ENCODE measurements around the gene PHETA2. TPM values are rescaled to one million over a fixed set of nuclear protein-coding genes. Genes with fewer than 3 reads are reported as not detected.

PHETA2 gene
- total and polyA plus RNA-seq, 2 donors (not counting 3 experiments of a cell fraction or from before 2014, with no cell fraction given), result 25.4 to 29.9 TPM

GRCh38 chr22:42076764-42077485, 2.9 kb downstream of the PHETA2 start:
- Histone ChIP-seq H2AFZ (ENCODE audit: low read depth, low read length) (no peak overlapping the region), H3K4me1 (ENCODE audit: control insufficient read depth, extremely low read depth, insufficient read depth, low read length) (peaks cover 21% of the 10 kb centered on the region), H3K27me3 (ENCODE audit: control insufficient read depth in 2 of 2, insufficient read depth in 2 of 2, low read length in 2 of 2) (no peaks in the 10 kb centered on the region), H4K20me1 (replicated peaks; ENCODE audit: control insufficient read depth, extremely low read depth, insufficient read depth, low read length) (no peaks in the 10 kb centered on the region), H3K4me3 (replicated peaks in 1 of 3; ENCODE audit: insufficient read depth in 1 of 3, low read depth in 1 of 3, low read length in 3 of 3) (no peak overlapping the region), H3K9me3 (replicated peaks; ENCODE audit: control insufficient read depth, insufficient read depth, low read length) (no peaks in the 10 kb centered on the region), H3K9me1 (replicated peaks; ENCODE audit: control insufficient read depth, extremely low read depth, insufficient read depth, low read length) (no peaks in the 10 kb centered on the region), H3K27ac (ENCODE audit: insufficient read depth, low read depth, low read length) (no peak overlapping the region), H3K79me2 (ENCODE audit: control insufficient read depth, insufficient read depth, low read length) (peaks cover 22% of the 10 kb centered on the region), H3K36me3 (ENCODE audit: control insufficient read depth in 2 of 2, extremely low read depth in 1 of 2, insufficient read depth in 2 of 2, low read length in 2 of 2) (peaks cover 9 to 12% of the 10 kb centered on the region in 2 experiments), H3K9ac (replicated peaks; ENCODE audit: extremely low read depth, insufficient read depth, low read length) (no peak overlapping the region), H3K4me2 (ENCODE audit: insufficient read depth, low read length) (no peak overlapping the region)
- TF ChIP-seq CTCF (IDR thresholded peaks at IDR 0.05; ENCODE audit: extremely low read depth in 1 of 2, insufficient read depth in 1 of 2, low read depth in 1 of 2, low read length in 2 of 2) (no peak), POLR2A (IDR thresholded peaks at IDR 0.05; ENCODE audit: low read depth, low read length) (no peak), MAX (IDR thresholded peaks at IDR 0.05; ENCODE audit: insufficient read depth, insufficient read length) (no peak)
- dilution Hi-C loops (cut with MboI; ENCODE audit: extremely low pct_ligation_motif_present, low sequenced_read_pairs), result no loop called here
- ChIA-PET POLR2A (no interaction called here), CTCF (interaction anchor here (1.6 kb wide), 1 partner anchor 14 kb away, joined by 10 read pairs; the partner anchor contains the start of gene NDUFA6)
- FAIRE-seq (no peak), DNase-seq (ENCODE audit: low read depth, low spot score) (no peak)
- intact Hi-C loops (cut with micrococcal nuclease), result no loop called here
- no TSS peak for BruUV-seq (replicated peaks)

- H3K36me3 ChIP-seq (ENCODE audit: control insufficient read depth in 2 of 2, extremely low read depth in 1 of 2, insufficient read depth in 2 of 2, low read length in 2 of 2), result peaks cover 9 to 15% of the 10 kb centered on the region in 2 experiments
- H2AFZ ChIP-seq (ENCODE audit: low read depth, low read length), result no peak overlapping the region
- CTCF ChIA-PET, result interaction anchor here (3.0 kb wide), 1 partner anchor 13 kb away, joined by 26 read pairs; the partner anchor contains the start of gene NDUFA6
- FAIRE-seq (no peak), DNase-seq (ENCODE audit: low read depth, low spot score) (no peak)
- H3K27ac ChIP-seq (ENCODE audit: insufficient read depth, low read depth, low read length), result no peak overlapping the region
- H3K79me2 ChIP-seq (ENCODE audit: control insufficient read depth, insufficient read depth, low read length), result peaks cover 22% of the 10 kb centered on the region
- intact Hi-C loops (cut with micrococcal nuclease), result no loop called here
- no peaks in the 10 kb centered on the region for H3K27me3 ChIP-seq (ENCODE audit: control insufficient read depth in 2 of 2, insufficient read depth in 2 of 2, low read length in 2 of 2)
- H3K4me2 ChIP-seq (ENCODE audit: insufficient read depth, low read length), result no peak overlapping the region
- POLR2A ChIA-PET, result no interaction called here
- no TSS peak for BruUV-seq (replicated peaks)
- dilution Hi-C loops (cut with MboI; ENCODE audit: extremely low pct_ligation_motif_present, low sequenced_read_pairs), result no loop called here
- TF ChIP-seq CTCF (IDR thresholded peaks at IDR 0.05; ENCODE audit: extremely low read depth in 1 of 2, insufficient read depth in 1 of 2, low read depth in 1 of 2, low read length in 2 of 2), result no peak
- no peaks in the 10 kb centered on the region for H3K9me1 ChIP-seq (replicated peaks; ENCODE audit: control insufficient read depth, extremely low read depth, insufficient read depth, low read length)
- no peak overlapping the region for H3K4me3 ChIP-seq (replicated peaks in 1 of 3; ENCODE audit: insufficient read depth in 1 of 3, low read depth in 1 of 3, low read length in 3 of 3)
- no peaks in the 10 kb centered on the region for H3K9me3 ChIP-seq (replicated peaks; ENCODE audit: control insufficient read depth, insufficient read depth, low read length)
- H3K4me1 ChIP-seq (ENCODE audit: control insufficient read depth, extremely low read depth, insufficient read depth, low read length), result peaks cover 21% of the 10 kb centered on the region
- no peaks in the 10 kb centered on the region for H4K20me1 ChIP-seq (replicated peaks; ENCODE audit: control insufficient read depth, extremely low read depth, insufficient read depth, low read length)
- H3K9ac ChIP-seq (replicated peaks; ENCODE audit: extremely low read depth, insufficient read depth, low read length), result no peak overlapping the region
Observed at GRCh38 chr22:42077486-42078125, 3.6 kb downstream of the PHETA2 start.

Data from endothelial cell of umbilical vein (primary cell).